HG03045 (cell line): Measurements from ENCODE around the gene ENDOD1.
"Not testable (repeated sequence)": the region's sequence is repeated elsewhere in the genome, so short reads cannot be mapped to it uniquely, and the experiment has no call there.

Experiments
- ATAC-seq: cut with Tn5 transposase; IDR thresholded peaks from one replicate; pipeline ENCODE4 v1.9.1; 2021; ENCODE audit warnings: mild to moderate bottlenecking, moderate library complexity; ENCODE audit not compliant: unreplicated experiment

ENDOD1 gene

GRCh38 chr11:95100856-95101507 is 11.3 kb downstream of the ENDOD1 start:
- no peak for ATAC-seq

DNA sequence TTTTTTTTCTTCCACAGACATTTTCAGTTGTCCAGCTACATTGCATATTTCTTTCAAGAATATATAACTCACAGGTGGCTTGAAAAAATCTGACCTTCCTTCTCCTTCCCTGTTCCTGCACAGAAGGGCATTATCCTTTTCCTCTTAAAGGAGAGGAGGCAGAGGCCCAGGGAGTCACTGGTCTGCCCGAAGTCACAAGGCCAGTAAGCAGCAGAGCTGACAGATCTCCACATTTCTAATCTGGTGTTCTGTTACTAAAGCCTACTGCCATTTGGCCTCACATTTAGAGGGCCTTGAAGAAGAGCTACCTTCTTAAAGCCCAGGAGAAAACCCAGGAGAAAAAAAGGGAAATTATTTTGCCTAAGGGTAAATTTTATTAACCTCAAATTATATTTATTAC is 12.3 kb downstream of the ENDOD1 start:
- ATAC-seq, result no peak

DNA sequence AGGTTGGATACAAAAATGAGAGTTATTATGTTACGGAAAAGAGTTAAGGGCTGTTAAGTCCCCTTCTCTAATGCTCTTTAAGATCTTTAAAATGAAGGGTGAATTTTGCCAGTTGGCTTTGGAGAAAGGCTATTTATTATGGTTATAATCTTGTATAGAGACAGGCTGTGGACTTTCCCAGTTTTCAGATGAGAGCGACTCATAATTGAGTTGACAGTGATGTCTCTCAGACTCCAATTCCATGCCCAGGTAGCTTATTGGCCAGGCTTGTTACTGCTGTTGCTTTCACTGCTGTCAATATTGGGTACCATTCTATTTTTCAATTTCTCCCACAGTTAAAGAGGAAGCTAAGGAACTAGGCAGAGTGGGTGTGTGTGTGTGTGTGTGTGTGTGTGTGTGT is 13.1 kb downstream of the ENDOD1 start:
- no peak for ATAC-seq

- no peak for ATAC-seq
These were observed 14.1 kb downstream of the ENDOD1 start for GRCh38 chr11:95103701-95104100.

GRCh38 chr11:95104121-95104830 is 14.6 kb downstream of the ENDOD1 start:
- no peak for ATAC-seq

GRCh38 chr11:95104856-95105255 is 15.2 kb downstream of the ENDOD1 start:
- ATAC-seq, result no peak

DNA sequence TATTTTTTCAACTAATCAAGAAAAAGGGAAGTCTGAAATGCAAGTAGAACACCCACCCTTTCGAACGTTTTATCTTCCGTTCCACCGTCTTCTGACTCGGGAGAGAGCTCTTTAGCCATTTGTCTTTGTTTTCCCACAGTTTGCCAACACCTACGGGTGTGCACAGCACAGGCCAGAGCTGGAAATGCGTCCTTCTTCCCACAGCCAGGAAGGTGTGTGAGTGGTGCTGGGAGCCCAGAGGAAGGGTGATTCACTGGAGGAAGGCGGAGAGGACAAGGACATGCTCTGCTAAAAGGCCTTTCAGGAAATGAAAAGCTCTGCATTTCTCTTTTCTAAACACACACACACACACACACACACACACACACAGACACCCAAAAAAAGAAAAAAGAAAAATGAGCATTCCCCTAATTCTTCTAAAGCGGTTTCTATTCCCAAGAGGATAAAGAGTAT is 18.5 kb downstream of the ENDOD1 start:
- ATAC-seq, result no peak

- no peak for ATAC-seq
These were observed 19.3 kb downstream of the ENDOD1 start for GRCh38 chr11:95108671-95109551.

DNA sequence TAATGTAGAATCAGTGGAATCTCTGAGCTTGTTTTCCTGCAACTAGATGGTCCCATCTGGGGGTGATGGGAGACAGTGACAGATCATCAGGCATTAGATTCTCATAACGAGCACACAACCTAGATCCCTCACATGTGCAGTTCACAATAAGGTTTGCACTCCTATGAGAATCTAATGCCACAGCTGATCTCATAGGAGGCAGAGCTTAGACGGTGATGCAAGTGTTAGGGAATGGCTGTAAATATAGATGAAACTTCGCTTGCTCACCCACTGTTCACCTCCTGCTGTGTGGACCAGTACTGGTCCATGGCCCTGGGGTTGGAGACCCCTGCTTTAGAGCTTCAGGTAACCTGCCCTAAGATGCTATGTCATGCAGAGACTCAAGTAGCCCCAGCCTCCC is 21.8 kb downstream of the ENDOD1 start:
- not testable (repeated sequence) for ATAC-seq

GRCh38 chr11:95111923-95112540 is 22.4 kb downstream of the ENDOD1 start:
- ATAC-seq, result no peak

- no peak for ATAC-seq
These were observed 26.0 kb downstream of the ENDOD1 start for GRCh38 chr11:95115597-95115996.

DNA sequence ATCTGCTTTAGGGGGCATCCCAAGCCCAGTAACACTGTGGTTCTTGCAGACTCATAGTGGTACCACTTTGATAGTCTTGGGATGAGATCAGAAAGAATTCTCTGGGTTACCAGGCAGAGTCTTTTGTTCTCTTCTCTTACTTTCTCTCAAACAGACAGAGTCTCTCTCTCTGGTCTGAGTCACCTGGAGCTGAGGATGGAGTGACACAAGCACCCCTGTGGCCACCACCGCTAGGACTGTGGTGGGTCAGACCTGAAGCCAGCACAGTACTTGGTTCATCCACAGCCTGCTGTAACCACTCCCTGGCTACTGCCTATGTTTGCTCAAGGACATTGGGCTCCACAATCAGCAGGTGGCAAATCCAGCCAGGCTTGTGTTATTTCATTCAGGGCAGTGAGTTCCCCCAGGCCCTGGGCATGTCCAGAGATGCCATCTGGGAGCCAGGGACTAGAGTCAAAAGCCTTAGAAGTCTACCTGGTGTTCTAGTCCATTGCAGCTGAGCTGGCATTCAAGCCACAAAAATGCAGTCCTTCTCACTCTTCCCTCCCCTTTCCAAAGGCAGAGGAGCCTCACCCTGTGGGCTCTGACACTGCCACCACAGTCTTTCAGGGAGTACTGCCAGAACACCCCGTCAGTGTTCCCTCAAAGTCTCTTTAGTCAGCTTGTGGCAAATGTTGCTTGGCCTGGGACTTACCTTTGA is 29.9 kb downstream of the ENDOD1 start:
- ATAC-seq, result no peak

DNA sequence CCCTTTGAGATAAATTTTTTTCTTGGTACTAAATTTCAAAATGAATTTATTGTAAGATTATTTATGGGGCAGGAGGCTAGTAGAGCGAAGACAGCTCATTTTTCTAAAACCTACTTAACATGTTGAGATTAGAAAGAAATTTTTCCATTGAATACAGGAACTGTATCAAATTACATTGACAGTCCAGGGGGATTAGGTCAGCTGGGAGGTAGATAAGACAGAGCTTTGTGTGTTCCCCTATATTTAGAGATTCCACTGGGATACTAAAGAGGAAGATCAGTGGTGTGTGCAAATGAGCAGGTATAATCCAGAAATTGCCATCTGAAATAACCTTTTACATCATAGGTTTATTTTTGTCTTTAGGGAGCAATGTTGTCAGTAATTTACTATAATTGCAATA is 32.1 kb downstream of the ENDOD1 start:
- ATAC-seq, result no peak

DNA sequence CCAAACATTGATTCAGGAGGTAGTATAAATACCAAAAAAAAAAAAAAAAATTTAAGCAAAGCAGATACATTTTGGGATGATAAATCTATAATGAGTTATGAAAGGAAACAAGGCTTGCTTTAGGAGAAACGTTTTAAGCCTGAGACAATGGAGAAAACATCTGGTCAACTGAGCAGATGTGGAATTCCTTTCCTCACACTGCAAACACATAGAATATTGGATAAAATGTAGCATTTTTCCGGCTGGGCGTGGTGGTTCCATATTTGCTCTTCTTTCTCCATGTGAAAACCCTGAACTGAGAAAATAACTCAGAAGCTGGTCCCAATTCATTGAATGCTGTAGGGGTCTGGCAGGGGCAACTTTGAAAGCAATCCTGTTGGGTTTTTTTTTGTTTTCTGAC is 33.9 kb downstream of the ENDOD1 start:
- ATAC-seq, result no peak

DNA sequence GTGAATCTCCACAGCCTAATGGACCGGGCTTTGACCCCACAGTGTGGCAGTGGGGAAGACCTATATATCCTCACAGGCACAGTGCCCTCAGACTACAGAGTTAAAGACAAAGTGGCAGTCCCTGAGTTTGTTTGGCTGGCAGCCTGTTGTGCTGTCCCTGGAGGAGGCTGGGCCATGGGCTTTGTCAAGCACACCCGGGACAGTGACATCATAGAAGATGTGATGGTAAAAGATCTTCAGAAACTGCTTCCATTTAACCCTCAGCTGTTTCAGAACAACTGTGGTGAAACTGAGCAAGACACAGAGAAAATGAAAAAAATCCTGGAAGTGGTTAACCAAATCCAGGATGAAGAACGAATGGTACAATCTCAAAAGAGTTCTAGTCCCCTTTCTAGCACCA is 39.0 kb downstream of the ENDOD1 start:
- ATAC-seq, result no peak

DNA sequence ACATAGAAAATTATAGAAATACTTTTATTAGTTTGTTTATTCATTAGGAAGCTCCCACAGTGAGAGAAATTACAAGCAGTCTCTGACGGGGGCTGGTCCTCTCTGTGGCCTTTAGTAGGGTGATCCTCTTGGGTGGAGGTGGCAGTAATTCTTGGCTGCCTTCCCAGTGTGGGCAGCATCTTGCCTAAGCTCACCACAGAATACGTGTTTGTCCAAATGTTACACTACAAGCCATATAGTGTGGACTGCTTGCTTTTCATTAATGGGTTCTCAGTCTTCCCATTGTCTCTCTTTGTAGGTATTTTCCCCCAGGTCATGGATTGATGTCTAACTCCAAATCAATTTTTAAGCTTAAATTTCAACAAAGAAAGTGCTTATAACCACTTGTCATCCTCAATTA is 43.3 kb downstream of the ENDOD1 start:
- no peak for ATAC-seq

DNA sequence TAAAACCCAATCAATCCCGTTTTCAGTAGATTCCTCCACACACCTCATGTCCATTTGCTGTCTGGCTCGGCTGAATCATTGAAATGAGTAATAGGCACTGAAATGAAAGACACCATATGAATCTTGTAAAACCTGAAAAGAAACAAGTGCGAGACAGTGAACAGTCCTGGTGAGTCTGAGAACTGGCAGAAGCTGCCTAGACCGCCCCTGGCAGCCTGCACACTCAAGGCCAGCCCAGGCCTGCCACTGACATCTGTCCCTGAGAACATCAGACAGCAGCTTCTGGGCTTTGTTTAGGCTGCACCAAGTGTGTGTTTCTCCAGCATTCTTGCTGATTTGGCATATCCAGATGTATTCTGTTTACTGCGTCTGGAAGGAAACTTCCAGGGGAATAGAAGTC is 44.8 kb downstream of the ENDOD1 start:
- ATAC-seq, result no peak

GRCh38 chr11:95135155-95135554 is 45.5 kb downstream of the ENDOD1 start:
- ATAC-seq, result no peak

DNA sequence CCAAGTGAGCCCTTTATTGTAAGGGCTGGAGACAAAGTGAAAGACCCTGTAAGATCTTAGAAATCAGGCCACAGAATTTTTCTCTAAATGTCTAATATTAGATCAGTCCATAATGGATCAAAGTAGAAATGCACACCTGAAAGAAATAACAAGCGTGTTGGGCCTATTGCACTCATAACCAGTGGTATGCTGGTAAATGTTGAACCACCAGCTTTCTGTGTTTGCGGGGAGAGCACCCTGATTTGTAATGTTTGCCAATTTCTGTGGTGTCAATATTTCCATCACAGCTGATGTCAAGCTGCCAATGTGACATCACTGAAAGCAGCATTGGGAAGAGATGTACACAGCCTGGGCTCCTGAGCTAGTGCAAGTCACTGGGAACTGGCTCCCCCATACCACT is 46.2 kb downstream of the ENDOD1 start:
- ATAC-seq, result no peak

DNA sequence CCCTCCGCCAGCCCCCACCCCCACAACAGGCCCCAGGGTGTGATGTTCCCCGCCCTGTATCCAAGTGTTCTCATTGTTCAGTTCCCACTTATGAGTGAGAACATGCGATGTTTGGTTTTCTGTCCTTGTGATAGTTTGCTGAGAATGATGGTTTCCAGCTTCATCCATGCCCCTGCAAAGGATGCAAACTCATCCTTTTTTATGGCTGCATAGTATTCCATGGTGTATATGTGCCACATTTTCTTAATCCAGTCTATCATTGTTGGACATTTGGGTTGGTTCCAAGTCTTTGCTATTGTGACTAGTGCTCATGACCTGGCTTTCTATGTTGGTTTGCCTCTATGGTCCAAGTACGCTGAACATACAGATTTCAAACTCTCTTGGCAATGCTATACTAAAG is 47.1 kb downstream of the ENDOD1 start:
- not testable (repeated sequence) for ATAC-seq

DNA sequence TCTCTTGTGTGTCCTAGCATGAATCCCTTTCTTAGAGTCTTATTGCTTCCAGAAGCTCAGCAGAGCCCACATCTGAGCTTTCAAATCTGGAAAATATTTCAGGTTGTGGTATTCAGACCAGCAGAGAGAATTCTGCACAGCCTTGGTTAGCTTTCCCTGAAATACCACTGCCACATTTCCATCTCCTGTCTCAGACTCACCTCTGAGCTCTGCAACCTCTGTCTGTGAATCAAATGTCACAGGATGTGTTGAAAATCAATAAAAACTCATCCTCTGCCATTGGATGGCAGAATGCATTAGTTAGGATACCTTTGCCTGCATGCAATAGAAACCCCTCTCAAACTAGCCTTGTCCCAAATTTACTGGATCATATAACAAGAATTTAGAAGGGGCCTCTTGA is 47.7 kb downstream of the ENDOD1 start:
- no peak for ATAC-seq
